Measurements from ENCODE around the gene PRICKLE4.

The PRICKLE4 gene

DNA sequence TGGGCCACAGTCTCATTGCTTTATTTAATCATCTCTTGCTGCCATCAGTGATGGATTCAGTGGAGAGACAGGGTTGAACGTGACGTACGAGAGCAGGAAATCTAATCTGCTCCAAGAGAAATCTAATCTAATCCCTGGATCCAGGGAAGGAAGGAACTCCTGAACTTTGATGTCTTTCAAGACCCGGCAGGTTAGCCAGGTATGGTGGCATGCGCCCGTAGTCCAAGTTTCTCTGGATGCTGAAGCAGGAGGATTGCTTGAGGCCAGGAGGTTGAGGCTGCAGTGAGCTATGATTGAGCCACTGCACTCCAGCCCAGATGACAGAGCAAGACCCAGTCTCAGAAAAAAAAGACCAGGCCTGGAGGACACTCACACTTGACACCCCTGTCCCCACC lies 21.9 kb upstream of the PRICKLE4 start:
- no peak for DNase-seq

GRCh38 chr6:41759106-41759904 lies 21.3 kb upstream of the PRICKLE4 start:
- peaks cover 5% of the 10 kb centered on the region for H3K4me1 ChIP-seq (ENCODE audit: control insufficient read depth, insufficient read depth, low read depth, low read length)
- H3K9me3 ChIP-seq (ENCODE audit: control insufficient read depth, low read length), result no peaks in the 10 kb centered on the region
- H2BK120ac ChIP-seq (ENCODE audit: low read depth, low read length), result no peak overlapping the region
- H3K79me1 ChIP-seq (replicated peaks; ENCODE audit: low read length, poor library complexity, severe bottlenecking), result no peaks in the 10 kb centered on the region
- H2BK12ac ChIP-seq (ENCODE audit: low read length in 2 of 2), result no peak overlapping the region
- H3K4me2 ChIP-seq (ENCODE audit: low read length, poor library complexity, severe bottlenecking), result no peak overlapping the region
- H3K14ac ChIP-seq (ENCODE audit: low read length in 2 of 2), result no peak overlapping the region
- H4K8ac ChIP-seq (ENCODE audit: low read length), result no peak overlapping the region
- H3K36me3 ChIP-seq (ENCODE audit: control insufficient read depth in 1 of 2, insufficient read depth in 2 of 2, low read depth in 1 of 2, low read length in 2 of 2), result no peaks in the 10 kb centered on the region
- no peak for DNase-seq
- no peak overlapping the region for H2BK15ac ChIP-seq (ENCODE audit: low read depth, poor library complexity, severe bottlenecking)
- no peak overlapping the region for H2BK5ac ChIP-seq (ENCODE audit: low read depth, low read length, poor library complexity, severe bottlenecking)
- no peak overlapping the region for H3K27ac ChIP-seq (ENCODE audit: low read length, poor library complexity, severe bottlenecking)
- H3K23ac ChIP-seq (ENCODE audit: low read length in 2 of 2), result no peak overlapping the region
- no peak overlapping the region for H3K4me3 ChIP-seq (ENCODE audit: insufficient read depth in 1 of 2, low read depth in 1 of 2, low read length in 2 of 2)
- no peak overlapping the region for H2AFZ ChIP-seq (ENCODE audit: low read depth, low read length)
- 88% methylated on average over 12 of the region's 13 CpGs for WGBS
- no peak overlapping the region for H2AK5ac ChIP-seq (ENCODE audit: low read length, severe bottlenecking)
- peak overlapping the region in 1 of 2 experiments; percentile 21 for H3K18ac ChIP-seq (ENCODE audit: low read depth in 1 of 2, low read length in 2 of 2)
- H3K27me3 ChIP-seq (ENCODE audit: control insufficient read depth in 1 of 2, insufficient read depth in 1 of 2, low read length in 2 of 2), result peaks cover 0 to 31% of the 10 kb centered on the region in 2 experiments
- H3K9ac ChIP-seq (ENCODE audit: low read length), result no peak overlapping the region
- H4K91ac ChIP-seq (ENCODE audit: low read length), result no peak overlapping the region
- H3K4ac ChIP-seq (ENCODE audit: low read depth in 1 of 2, low read length in 2 of 2), result no peak overlapping the region

More for the DNA sequence above, 21.9 kb upstream of the PRICKLE4 start:
- Histone ChIP-seq H3K79me1 (replicated peaks; ENCODE audit: low read length, poor library complexity, severe bottlenecking) (no peaks in the 10 kb centered on the region), H3K23ac (ENCODE audit: low read length in 2 of 2) (no peak overlapping the region), H3K4me1 (ENCODE audit: control insufficient read depth, insufficient read depth, low read depth, low read length) (peaks cover 5% of the 10 kb centered on the region), H4K91ac (ENCODE audit: low read length) (no peak overlapping the region), H2BK12ac (ENCODE audit: low read length in 2 of 2) (no peak overlapping the region), H3K9ac (ENCODE audit: low read length) (no peak overlapping the region), H3K27me3 (ENCODE audit: control insufficient read depth in 1 of 2, insufficient read depth in 1 of 2, low read length in 2 of 2) (peaks cover 5 to 38% of the 10 kb centered on the region in 2 experiments), H3K4me3 (ENCODE audit: insufficient read depth in 1 of 2, low read depth in 1 of 2, low read length in 2 of 2) (no peak overlapping the region), H3K18ac (ENCODE audit: low read depth in 1 of 2, low read length in 2 of 2) (peak overlapping the region in 1 of 2 experiments; percentile 21), H3K36me3 (ENCODE audit: control insufficient read depth in 1 of 2, insufficient read depth in 2 of 2, low read depth in 1 of 2, low read length in 2 of 2) (no peaks in the 10 kb centered on the region), H2AFZ (ENCODE audit: low read depth, low read length) (no peak overlapping the region), H3K27ac (ENCODE audit: low read length, poor library complexity, severe bottlenecking) (no peak overlapping the region), H3K4me2 (ENCODE audit: low read length, poor library complexity, severe bottlenecking) (no peak overlapping the region), H3K14ac (ENCODE audit: low read length in 2 of 2) (no peak overlapping the region), H3K4ac (ENCODE audit: low read depth in 1 of 2, low read length in 2 of 2) (no peak overlapping the region), H2BK15ac (ENCODE audit: low read depth, poor library complexity, severe bottlenecking) (no peak overlapping the region), H4K8ac (ENCODE audit: low read length) (no peak overlapping the region), H2AK5ac (ENCODE audit: low read length, severe bottlenecking) (no peak overlapping the region), H3K9me3 (ENCODE audit: control insufficient read depth, low read length) (no peaks in the 10 kb centered on the region), H2BK120ac (ENCODE audit: low read depth, low read length) (no peak overlapping the region), H2BK5ac (ENCODE audit: low read depth, low read length, poor library complexity, severe bottlenecking) (no peak overlapping the region)
- WGBS, result 94% methylated on average over 6 of the region's 6 CpGs

GRCh38 chr6:41759905-41760579 lies 20.5 kb upstream of the PRICKLE4 start:
- Histone ChIP-seq H3K23ac (ENCODE audit: low read length in 2 of 2) (no peak overlapping the region), H3K14ac (ENCODE audit: low read length in 2 of 2) (peak overlapping the region in 1 of 2 experiments; percentile 10), H3K4ac (ENCODE audit: low read depth in 1 of 2, low read length in 2 of 2) (no peak overlapping the region), H4K91ac (ENCODE audit: low read length) (no peak overlapping the region), H2BK15ac (ENCODE audit: low read depth, poor library complexity, severe bottlenecking) (no peak overlapping the region), H3K4me2 (ENCODE audit: low read length, poor library complexity, severe bottlenecking) (no peak overlapping the region), H2AK5ac (ENCODE audit: low read length, severe bottlenecking) (no peak overlapping the region), H4K8ac (ENCODE audit: low read length) (no peak overlapping the region), H3K9ac (ENCODE audit: low read length) (no peak overlapping the region), H3K27ac (ENCODE audit: low read length, poor library complexity, severe bottlenecking) (no peak overlapping the region), H2BK12ac (ENCODE audit: low read length in 2 of 2) (no peak overlapping the region), H2BK120ac (ENCODE audit: low read depth, low read length) (no peak overlapping the region), H2AFZ (ENCODE audit: low read depth, low read length) (no peak overlapping the region), H3K36me3 (ENCODE audit: control insufficient read depth in 1 of 2, insufficient read depth in 2 of 2, low read depth in 1 of 2, low read length in 2 of 2) (no peaks in the 10 kb centered on the region), H3K4me1 (ENCODE audit: control insufficient read depth, insufficient read depth, low read depth, low read length) (peaks cover 5% of the 10 kb centered on the region), H3K79me1 (replicated peaks; ENCODE audit: low read length, poor library complexity, severe bottlenecking) (no peaks in the 10 kb centered on the region), H3K9me3 (ENCODE audit: control insufficient read depth, low read length) (no peaks in the 10 kb centered on the region), H3K4me3 (ENCODE audit: insufficient read depth in 1 of 2, low read depth in 1 of 2, low read length in 2 of 2) (no peak overlapping the region), H3K27me3 (ENCODE audit: control insufficient read depth in 1 of 2, insufficient read depth in 1 of 2, low read length in 2 of 2) (peaks cover 0 to 27% of the 10 kb centered on the region in 2 experiments), H2BK5ac (ENCODE audit: low read depth, low read length, poor library complexity, severe bottlenecking) (no peak overlapping the region), H3K18ac (ENCODE audit: low read depth in 1 of 2, low read length in 2 of 2) (no peak overlapping the region)
- no peak for DNase-seq
- 72% methylated on average over 2 of the region's 2 CpGs for WGBS

DNA sequence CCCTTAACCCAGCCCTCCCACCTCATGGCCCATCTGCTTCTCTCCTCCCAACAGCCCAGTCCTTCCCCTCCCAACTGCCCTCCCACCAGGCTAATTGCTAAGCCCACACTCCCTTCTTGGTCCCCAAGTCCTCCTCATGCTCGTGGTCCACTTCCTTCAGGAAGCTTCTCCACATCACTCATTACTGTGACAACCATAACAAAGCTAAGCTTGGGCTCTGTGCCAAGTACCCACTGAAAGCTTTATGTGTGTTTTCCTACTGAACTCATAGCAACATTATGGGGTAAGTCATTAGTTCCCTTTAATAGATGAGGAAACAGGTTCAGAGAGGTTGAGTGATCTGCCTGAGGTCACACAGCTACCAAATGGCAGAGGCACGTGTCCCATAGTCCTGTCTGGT lies 17.1 kb upstream of the PRICKLE4 start:
- no peak overlapping the region for H3K4me2 ChIP-seq (ENCODE audit: low read length, poor library complexity, severe bottlenecking)
- no peak overlapping the region for H2BK15ac ChIP-seq (ENCODE audit: low read depth, poor library complexity, severe bottlenecking)
- no peak overlapping the region for H2BK12ac ChIP-seq (ENCODE audit: low read length in 2 of 2)
- H2BK120ac ChIP-seq (ENCODE audit: low read depth, low read length), result no peak overlapping the region
- DNase-seq, result no peak
- H4K91ac ChIP-seq (ENCODE audit: low read length), result no peak overlapping the region
- no peaks in the 10 kb centered on the region for H3K79me1 ChIP-seq (replicated peaks; ENCODE audit: low read length, poor library complexity, severe bottlenecking)
- H3K27me3 ChIP-seq (ENCODE audit: control insufficient read depth in 1 of 2, insufficient read depth in 1 of 2, low read length in 2 of 2), result peaks cover 0 to 8% of the 10 kb centered on the region in 2 experiments
- no peaks in the 10 kb centered on the region for H3K9me3 ChIP-seq (ENCODE audit: control insufficient read depth, low read length)
- H2AFZ ChIP-seq (ENCODE audit: low read depth, low read length), result no peak overlapping the region
- no peak overlapping the region for H3K18ac ChIP-seq (ENCODE audit: low read depth in 1 of 2, low read length in 2 of 2)
- H2AK5ac ChIP-seq (ENCODE audit: low read length, severe bottlenecking), result no peak overlapping the region
- H3K23ac ChIP-seq (ENCODE audit: low read length in 2 of 2), result no peak overlapping the region
- no peak overlapping the region for H4K8ac ChIP-seq (ENCODE audit: low read length)
- H3K27ac ChIP-seq (ENCODE audit: low read length, poor library complexity, severe bottlenecking), result no peak overlapping the region
- H3K4me1 ChIP-seq (ENCODE audit: control insufficient read depth, insufficient read depth, low read depth, low read length), result peaks cover 11% of the 10 kb centered on the region
- H3K4me3 ChIP-seq (ENCODE audit: insufficient read depth in 1 of 2, low read depth in 1 of 2, low read length in 2 of 2), result no peak overlapping the region
- no peak overlapping the region for H3K4ac ChIP-seq (ENCODE audit: low read depth in 1 of 2, low read length in 2 of 2)
- H3K9ac ChIP-seq (ENCODE audit: low read length), result no peak overlapping the region
- WGBS, result 38% methylated on average over 2 of the region's 2 CpGs
- no peak overlapping the region for H3K14ac ChIP-seq (ENCODE audit: low read length in 2 of 2)
- no peak overlapping the region for H2BK5ac ChIP-seq (ENCODE audit: low read depth, low read length, poor library complexity, severe bottlenecking)
- no peaks in the 10 kb centered on the region for H3K36me3 ChIP-seq (ENCODE audit: control insufficient read depth in 1 of 2, insufficient read depth in 2 of 2, low read depth in 1 of 2, low read length in 2 of 2)
